ENCODE data around the gene MATR3.
A peak's percentile ranks its signal among the peaks of the same experiment; 100 is the strongest.
"Not testable (repeated sequence)": the region's sequence is repeated elsewhere in the genome, so short reads cannot be mapped to it uniquely, and the experiment has no call there.

Gene MATR3

DNA sequence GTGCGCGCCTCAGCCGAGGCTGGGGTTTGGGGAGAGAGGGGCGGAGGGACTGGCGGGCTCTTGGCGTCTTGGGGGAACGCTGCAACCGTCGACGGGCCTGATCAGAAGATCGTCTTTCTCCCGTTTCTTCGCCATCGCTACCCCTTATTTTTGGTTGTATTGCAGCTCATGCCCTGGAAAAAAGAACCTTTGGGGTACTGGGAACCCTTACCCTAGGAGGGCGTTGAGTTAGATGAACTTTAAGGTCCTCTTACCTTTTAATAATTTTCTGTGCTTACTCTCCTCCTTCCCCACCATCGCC is 48.8 kb downstream of the MATR3 start:
- peak overlapping the region; percentile 98 for H3K4me3 ChIP-seq (ENCODE audit: low read depth, low read length)
- TF ChIP-seq, protein P1, sequence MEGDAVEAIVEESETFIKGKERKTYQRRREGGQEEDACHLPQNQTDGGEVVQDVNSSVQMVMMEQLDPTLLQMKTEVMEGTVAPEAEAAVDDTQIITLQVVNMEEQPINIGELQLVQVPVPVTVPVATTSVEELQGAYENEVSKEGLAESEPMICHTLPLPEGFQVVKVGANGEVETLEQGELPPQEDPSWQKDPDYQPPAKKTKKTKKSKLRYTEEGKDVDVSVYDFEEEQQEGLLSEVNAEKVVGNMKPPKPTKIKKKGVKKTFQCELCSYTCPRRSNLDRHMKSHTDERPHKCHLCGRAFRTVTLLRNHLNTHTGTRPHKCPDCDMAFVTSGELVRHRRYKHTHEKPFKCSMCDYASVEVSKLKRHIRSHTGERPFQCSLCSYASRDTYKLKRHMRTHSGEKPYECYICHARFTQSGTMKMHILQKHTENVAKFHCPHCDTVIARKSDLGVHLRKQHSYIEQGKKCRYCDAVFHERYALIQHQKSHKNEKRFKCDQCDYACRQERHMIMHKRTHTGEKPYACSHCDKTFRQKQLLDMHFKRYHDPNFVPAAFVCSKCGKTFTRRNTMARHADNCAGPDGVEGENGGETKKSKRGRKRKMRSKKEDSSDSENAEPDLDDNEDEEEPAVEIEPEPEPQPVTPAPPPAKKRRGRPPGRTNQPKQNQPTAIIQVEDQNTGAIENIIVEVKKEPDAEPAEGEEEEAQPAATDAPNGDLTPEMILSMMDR (IDR thresholded peaks at IDR 0.05; ENCODE audit: borderline replicate concordance, insufficient read depth, low read depth, low read length) = no peak

- TF ChIP-seq, protein P1 (IDR thresholded peaks at IDR 0.05; ENCODE audit: borderline replicate concordance, insufficient read depth, low read depth, low read length) = no peak
- no peak overlapping the region for H3K4me3 ChIP-seq (ENCODE audit: low read depth, low read length)
Observed at GRCh38 chr5:139343476-139343875, 49.9 kb downstream of the MATR3 start.

- no peak overlapping the region for H3K4me3 ChIP-seq (ENCODE audit: low read depth, low read length)
- TF ChIP-seq, protein P1 (IDR thresholded peaks at IDR 0.05; ENCODE audit: borderline replicate concordance, insufficient read depth, low read depth, low read length) = no peak
Observed at GRCh38 chr5:139344177-139344576, 50.6 kb downstream of the MATR3 start.

- H3K4me3 ChIP-seq (ENCODE audit: low read depth, low read length) = not testable (repeated sequence)
Observed at GRCh38 chr5:139345442-139345841, 51.9 kb downstream of the MATR3 start.

GRCh38 chr5:139347863-139348262 is 54.3 kb downstream of the MATR3 start:
- not testable (repeated sequence) for H3K4me3 ChIP-seq (ENCODE audit: low read depth, low read length)

DNA sequence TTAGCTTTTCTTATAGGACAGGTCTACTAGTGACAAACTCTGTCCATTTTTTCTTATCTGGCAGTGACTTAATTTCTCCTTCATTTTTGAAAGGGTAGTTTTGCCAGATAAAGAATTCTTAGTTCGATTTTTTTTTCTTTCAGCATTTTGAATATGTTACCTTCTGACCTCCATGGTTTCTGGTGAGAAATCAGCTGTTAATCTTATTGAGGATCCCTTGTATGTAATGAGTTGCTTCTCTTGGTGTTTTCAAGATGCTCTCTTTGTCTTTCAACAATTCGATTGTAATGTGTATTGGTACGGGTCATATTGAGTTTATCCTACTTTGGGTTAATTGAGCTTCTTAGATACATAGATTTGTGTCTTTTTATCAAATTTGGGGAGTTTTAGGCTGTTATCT is 60.6 kb downstream of the MATR3 start:
- H3K4me3 ChIP-seq (ENCODE audit: low read depth, low read length) = no peak overlapping the region
- TF ChIP-seq, protein P1 (IDR thresholded peaks at IDR 0.05; ENCODE audit: borderline replicate concordance, insufficient read depth, low read depth, low read length) = no peak

GRCh38 chr5:139355900-139356299 is 62.4 kb downstream of the MATR3 start:
- not testable (repeated sequence) for H3K4me3 ChIP-seq (ENCODE audit: low read depth, low read length)

DNA sequence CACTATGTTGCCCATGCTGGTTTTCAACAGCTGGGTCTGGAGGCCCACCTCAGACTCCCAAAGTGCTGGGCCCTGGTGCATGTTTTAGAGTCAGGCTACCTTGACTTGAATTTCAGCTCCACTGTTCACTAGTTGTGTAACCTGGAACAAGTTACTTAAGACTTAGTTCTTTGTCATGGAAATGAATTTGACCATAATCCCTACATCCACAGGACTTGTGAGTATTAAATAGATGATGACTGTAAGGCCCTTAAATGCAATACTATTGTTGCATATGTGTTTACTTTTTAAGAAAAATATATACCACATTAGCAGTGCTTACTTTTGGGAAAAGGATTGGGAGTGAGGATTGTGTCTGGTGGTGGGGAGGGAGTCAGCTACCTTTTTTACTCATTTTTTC is 64.5 kb downstream of the MATR3 start:
- no peak overlapping the region for H3K4me3 ChIP-seq (ENCODE audit: low read depth, low read length)
- TF ChIP-seq, protein P1 (IDR thresholded peaks at IDR 0.05; ENCODE audit: borderline replicate concordance, insufficient read depth, low read depth, low read length) = no peak

DNA sequence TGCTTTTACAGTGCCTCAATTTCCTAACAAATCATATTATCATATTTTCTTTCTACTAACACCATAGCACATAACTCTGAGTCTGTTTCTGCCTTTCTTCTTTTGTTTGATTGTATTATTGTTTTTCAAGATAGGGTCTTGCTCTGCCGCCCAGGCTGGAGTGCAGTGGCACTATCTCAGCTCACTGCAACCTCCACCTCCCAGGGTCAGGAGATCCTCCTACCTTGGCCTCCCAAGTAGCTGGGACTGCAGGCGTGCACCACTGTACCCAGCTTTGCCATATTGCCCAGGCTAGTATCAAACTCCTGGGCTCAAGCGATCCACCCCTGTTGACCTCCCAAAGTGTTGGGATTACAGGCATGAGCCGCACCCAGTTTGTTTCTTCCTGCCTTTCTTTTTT is 66.8 kb downstream of the MATR3 start:
- TF ChIP-seq, protein P1 (IDR thresholded peaks at IDR 0.05; ENCODE audit: borderline replicate concordance, insufficient read depth, low read depth, low read length) = no peak
- H3K4me3 ChIP-seq (ENCODE audit: low read depth, low read length) = no peak overlapping the region
